Prostate gland (tissue), 2 donors: Measurements from ENCODE around the gene MRM2.
"Not testable (repeated sequence)": the region's sequence is repeated elsewhere in the genome, so short reads cannot be mapped to it uniquely, and the experiment has no call there.

ENCODE experiments used
- POLR2A ChIP-seq: fragments of 450-650 bp; IDR thresholded peaks from one replicate; pipeline ENCODE4 v1.6.1; 2016; ENCODE audit warnings: antibody characterized with exemption, mild to moderate bottlenecking
- TF ChIP-seq, protein P1 (sequence below), 4 experiments: fragments of 200-600 bp in 2 of 4; fragments of 450-650 bp in 2 of 4; sonication (generic) in 2 of 4; IDR thresholded peaks; 1 replicate in 3 of 4; 2 replicates in 1 of 4; pipeline ENCODE4 v1.5.1; 2016 to 2019; ENCODE audit warnings: antibody characterized with exemption in 4 of 4, mild to moderate bottlenecking in 2 of 4, moderate library complexity in 2 of 4

DNA sequence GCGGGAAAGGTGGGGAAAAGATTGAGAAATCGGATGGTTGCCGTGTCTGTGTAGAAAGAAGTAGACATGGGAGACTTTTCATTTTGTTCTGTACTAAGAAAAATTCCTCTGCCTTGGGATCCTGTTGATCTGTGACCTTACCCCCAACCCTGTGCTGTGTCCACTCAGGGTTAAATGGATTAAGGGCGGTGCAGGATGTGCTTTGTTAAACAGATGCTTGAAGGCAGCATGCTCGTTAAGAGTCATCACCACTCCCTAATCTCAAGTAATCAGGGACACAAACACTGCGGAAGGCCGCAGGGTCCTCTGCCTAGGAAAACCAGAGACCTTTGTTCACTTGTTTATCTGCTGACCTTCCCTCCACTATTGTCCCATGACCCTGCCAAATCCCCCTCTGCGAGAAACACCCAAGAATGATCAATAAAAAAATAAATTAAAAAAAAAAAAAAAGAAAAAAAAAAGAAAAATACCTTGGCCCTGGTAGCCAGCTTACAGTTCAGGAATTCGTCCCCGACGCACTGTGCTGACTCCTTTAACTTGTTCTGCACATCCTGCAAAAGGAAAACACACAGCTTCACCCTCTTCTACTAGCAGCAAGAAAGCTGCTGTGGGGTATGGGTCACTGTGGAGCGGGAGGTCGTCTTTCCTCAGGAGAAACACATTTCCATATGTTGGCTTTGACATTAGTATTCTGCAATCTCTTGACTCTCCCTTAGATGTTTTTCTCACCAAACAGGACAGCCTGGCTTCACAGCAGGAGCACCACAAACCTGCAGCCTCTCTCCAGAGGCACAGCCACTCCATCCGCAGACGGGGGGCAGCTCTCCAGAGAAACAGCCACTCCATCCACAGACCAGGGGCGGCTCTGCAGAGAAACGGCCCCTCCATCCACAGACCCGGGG, 27.3 kb upstream of the MRM2 start:
- TF ChIP-seq, protein P1, sequence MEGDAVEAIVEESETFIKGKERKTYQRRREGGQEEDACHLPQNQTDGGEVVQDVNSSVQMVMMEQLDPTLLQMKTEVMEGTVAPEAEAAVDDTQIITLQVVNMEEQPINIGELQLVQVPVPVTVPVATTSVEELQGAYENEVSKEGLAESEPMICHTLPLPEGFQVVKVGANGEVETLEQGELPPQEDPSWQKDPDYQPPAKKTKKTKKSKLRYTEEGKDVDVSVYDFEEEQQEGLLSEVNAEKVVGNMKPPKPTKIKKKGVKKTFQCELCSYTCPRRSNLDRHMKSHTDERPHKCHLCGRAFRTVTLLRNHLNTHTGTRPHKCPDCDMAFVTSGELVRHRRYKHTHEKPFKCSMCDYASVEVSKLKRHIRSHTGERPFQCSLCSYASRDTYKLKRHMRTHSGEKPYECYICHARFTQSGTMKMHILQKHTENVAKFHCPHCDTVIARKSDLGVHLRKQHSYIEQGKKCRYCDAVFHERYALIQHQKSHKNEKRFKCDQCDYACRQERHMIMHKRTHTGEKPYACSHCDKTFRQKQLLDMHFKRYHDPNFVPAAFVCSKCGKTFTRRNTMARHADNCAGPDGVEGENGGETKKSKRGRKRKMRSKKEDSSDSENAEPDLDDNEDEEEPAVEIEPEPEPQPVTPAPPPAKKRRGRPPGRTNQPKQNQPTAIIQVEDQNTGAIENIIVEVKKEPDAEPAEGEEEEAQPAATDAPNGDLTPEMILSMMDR (IDR thresholded peaks at IDR 0.05), result not testable (repeated sequence)
- not testable (repeated sequence) for TF ChIP-seq POLR2A
